Measurements from ENCODE around the gene DDX23.
A peak's percentile ranks its signal among the peaks of the same experiment; 100 is the strongest.

DDX23 gene

DNA sequence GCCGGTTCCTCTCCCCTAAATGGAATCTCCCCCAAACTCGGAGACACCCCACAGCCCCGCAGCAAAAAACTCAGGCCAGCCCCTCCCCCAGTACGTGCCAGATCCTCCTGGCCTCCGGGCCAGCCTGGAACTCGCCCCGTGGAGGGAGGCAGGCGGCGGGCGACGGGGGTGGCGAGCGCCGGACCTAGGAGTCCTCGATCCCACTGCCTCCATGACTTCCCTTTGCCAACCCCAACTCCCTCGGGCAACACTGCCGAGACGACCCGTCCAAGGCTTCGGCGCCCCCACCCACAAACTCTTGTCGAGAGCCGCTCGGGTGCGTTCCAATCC is 63.5 kb downstream of the DDX23 start:
- peak overlapping the region; percentile 96 for H3K27ac ChIP-seq
- TF ChIP-seq CTCF (conservative IDR thresholded peaks at IDR 0.05) (no peak), ZFX (IDR thresholded peaks at IDR 0.05) (no peak)

DNA sequence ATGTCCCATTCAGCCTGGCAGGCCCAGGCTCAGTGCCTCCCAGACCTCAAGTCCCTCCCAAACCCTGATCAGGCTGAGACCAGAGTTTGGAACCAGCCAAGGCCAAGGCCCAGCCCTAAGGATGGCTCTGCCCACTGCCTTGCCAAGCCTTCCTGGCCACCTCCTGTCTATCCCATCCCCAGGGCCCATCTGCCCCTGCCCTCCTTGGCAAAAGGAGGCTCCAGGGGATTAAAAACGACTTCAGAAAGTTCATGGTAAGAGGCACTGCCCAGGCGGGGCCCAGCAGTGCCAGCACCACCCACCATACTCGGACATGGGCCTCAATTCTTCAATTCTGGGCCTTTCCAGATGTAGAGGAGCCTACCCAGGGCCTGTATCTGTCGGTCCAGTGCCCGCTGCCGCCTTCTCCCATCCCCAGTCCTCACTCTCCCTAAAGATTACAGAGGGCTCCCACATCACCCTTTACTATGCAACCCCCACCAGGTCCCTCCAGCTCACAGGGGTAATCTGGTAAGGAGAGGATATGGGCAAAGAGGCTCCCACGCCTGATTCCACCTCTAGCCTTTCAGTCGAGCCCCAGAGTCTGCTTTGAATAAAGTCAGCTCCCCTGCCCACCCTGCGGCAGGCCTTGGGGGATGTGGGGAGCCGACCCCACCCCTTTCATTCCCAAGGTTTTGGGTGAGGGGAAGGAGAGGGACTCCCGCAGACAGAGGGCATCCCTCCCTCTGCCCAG is 64.0 kb downstream of the DDX23 start:
- TF ChIP-seq CTCF (conservative IDR thresholded peaks at IDR 0.05), result no peak
- no peak for TF ChIP-seq ZFX (IDR thresholded peaks at IDR 0.05)
- H3K27ac ChIP-seq, result peak overlapping the region; percentile 96

DNA sequence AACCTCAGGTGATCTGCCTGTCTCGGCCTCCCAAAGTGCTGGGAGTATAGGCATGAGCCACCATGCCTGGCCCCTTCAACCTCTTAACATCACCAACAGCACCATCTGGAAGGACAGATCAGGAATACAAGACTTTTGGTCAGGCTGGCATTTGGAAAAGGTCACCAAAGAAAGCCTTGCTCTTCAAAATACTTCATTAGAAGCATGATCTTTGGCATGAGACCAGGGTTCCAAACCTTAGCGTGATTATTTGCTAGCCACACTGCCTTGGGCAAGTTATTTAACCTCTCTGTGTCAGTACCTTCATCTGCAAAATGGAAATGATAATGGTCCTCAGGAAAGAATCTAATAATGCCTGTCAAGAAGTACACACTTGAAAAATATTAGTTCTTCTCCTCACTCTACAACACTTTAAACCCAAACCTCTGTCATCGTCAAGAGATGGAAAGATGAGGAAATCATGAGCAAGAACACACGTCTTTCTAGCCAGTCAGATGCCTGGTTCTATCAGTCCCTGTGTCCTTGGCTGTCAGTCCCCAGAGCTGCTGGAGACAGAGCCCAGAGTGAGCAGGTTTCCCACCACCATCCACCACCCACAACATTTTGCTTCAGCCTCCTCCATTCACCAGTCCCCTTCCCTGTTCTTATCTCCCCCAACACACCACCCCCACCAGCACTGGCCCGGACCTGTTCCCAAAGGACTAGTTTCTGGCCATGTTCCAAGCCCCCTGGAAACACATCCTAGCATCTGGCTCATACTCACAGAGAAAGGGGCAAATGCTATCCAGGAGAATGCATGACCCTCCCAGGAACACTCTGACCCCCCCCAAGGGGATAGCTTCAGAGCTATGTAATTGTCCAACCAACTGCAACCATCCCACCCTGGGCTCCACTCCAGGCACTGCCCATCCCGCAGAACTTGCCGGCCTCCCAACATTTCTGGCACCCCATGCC is 65.1 kb downstream of the DDX23 start:
- H3K27ac ChIP-seq, result peak overlapping the region; percentile 96; the same call in 1 of the 2 replicates
- TF ChIP-seq ZFX (IDR thresholded peaks at IDR 0.05) (no peak), CTCF (conservative IDR thresholded peaks at IDR 0.05) (no peak)

GRCh38 chr12:48783432-48783831 is 68.5 kb downstream of the DDX23 start:
- TF ChIP-seq ZFX (IDR thresholded peaks at IDR 0.05), result no peak
- no peak for TF ChIP-seq CTCF (conservative IDR thresholded peaks at IDR 0.05)
- H3K27ac ChIP-seq, result no peak overlapping the region

DNA sequence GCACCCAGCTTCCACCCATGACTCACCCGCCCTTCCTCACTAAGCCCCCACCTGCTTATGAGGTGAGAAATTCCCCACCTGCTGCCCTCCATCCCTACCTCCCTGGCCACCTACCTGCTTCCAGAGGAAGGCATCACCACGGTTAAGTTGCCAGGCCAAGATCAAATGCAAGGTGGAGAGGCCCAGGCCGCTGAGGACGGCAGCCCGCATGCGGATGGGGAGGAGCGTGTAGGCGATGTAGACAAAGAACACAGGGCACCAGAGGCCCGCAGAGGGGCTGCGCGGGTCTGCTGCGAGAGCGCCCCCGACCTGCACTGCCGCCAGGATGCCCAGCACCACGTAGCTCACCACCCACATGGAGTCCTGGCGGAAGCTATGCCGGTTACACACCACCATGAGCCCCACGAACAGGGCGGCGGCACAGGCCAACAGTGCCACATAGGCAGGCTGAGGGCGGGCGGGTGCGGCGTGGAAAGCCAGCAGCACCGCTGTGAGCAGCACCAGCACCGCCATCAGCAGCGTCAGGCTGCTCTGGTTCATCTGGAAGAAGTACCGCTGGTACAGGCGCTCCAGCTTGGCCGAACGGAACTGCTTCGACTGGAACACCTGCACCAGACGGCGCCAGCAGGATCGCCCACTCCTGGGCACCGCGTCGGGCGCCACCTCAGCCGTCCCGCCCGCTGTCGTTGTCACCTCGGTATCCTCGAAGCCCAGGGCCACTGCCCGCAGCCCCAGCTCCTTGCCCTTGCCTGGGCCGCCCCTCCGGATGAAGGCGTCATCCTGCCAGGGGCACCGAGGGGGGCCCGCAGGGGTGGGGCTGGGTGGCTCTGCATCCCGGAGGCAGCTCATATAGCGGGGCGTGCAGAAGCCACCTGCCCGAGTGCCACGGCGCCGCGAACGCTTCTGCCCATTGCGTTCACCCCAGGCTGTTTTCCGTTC is 69.2 kb downstream of the DDX23 start:
- no peak overlapping the region; the same call in 1 of the 2 replicates for H3K27ac ChIP-seq

More for the DNA sequence above, 69.2 kb downstream of the DDX23 start:
- TF ChIP-seq ZFX (IDR thresholded peaks at IDR 0.05), result no peak
- TF ChIP-seq CTCF (conservative IDR thresholded peaks at IDR 0.05), result no peak

All from C4-2B (cell line).